GM19193 (cell line): ENCODE results near the gene ALDH1B1.

ENCODE experiments used
- POLR2A ChIP-seq: IDR thresholded peaks from 4 replicates; pipeline ENCODE4 v1.6.1; 2011; ENCODE audit not compliant: insufficient read depth, insufficient read length; ENCODE audit errors: extremely low read depth

The ALDH1B1 gene

DNA sequence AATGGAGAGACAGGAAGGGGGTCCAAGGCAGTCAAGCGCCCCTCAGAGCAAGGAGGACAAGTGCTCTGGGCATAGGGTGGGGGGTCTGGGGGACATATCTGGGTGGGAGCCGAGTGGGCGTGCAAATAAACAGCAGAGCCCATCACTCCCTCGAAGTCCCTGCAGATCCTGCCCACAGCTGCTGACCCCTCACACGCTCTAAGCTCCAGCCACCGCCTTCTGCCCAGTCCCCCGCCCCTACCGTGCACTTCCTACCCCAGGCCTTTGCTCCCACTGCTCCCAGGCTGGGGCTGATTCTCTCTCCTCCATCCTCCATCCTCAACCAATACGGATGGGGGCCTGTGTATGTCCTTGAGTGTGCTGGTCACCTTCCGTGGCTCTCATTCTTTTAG lies 16.9 kb upstream of the ALDH1B1 start:
- TF ChIP-seq POLR2A: no peak

DNA sequence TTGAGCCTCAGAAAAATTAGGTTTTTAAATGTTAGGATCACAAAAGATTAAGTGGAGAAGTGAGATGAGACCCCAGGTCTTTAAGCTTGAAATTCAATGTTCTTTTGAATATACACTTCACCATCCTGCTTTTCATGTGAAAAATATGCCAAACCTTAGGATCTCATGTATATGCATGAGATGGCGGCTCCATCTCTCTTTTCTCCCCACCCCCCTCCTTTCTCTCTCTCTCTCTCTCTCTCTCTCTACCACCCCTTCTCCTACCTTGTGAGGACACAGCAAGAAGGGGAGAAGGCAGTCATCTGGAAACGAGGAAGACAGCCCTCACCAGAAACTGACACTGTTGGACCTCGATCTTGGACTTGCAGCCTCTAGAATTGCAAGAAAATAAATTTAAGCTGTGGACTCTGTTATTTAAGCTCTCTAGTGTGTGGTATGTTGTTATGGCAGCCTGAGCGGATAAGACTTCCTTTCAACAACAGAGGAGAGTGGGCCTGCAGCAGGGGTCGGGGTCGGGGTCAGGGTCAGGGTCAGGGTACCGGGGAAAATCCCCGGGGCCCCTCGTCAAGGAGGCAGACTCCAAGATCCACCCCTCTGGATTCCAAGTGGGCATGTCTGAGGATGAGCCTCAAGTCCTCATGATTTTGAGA lies 16.4 kb upstream of the ALDH1B1 start:
- TF ChIP-seq POLR2A: no peak

GRCh38 chr9:38380230-38380871 lies 12.2 kb upstream of the ALDH1B1 start:
- TF ChIP-seq POLR2A: no peak

DNA sequence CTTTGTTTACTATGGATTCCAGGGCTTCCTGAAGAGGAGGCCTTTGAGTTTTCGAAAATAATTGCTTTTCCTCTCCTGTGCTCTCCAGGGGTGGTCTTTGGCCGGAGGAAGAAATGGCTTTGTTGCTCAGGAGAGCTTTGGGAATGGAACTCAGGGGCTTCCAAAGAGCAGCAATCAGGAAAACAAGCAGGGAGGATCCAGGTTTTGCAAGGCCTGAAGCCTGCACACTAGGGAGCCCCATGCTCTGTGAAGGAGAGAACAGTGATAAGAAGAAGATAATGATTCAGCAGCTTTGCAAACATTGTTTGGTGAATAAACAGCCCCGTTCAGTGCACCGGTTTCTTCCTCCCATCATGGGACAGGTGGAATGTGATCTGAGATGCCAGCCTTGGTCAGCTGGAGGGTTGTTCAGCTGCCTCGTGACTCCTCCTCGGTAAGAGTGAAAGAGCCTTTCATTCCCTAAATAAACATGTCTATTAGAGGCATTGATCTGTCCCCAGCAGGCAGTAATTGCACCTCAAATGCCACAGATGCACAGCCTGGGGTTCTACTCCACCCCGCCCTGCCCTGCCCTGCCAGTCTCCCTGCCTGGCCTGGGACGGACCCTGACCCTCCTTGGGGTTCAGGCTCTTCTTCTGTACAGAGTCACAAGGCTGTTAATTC lies 11.5 kb upstream of the ALDH1B1 start:
- no peak for TF ChIP-seq POLR2A

GRCh38 chr9:38382141-38382540 lies 10.4 kb upstream of the ALDH1B1 start:
- TF ChIP-seq POLR2A: no peak

DNA sequence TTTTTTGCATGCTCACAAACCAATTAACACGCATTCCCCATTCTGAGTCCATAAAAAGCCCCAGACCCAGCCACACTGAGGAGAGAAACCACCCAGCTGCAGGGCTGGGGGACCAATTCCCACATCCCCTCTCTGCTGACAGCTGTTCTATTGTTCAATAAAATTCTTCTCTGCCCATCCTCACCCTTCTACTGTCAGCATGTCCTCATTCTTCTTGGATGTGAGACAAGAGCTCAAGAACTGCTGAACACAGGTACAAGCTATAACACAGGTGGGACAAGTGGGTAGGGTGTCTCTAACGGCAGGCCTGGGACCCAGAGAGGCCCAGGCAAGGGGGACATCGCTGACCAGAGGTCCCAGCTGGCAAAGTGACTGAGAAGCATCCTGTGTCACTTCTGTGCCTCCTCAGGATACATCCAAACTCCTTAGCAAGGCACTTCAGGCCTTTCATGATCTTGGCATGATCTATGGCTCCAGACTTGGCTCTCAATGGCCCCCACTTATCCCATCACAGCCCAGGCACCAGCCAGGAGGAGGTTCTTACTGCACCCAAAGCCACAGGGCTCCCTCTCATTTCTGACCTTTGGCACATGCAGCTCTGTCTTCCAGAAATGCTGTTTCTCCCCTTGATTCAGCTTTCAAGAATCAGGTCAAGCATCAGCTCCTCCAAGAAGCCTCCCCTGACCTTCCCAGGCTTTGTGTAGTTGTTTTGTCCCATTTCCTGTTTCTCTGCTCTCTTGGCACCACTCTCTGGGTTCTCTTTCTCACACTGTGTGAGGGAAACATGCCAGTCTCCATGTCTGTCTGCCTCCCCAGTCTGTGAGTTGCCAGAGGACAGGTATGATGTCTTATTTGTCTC lies 7.3 kb upstream of the ALDH1B1 start:
- TF ChIP-seq POLR2A: no peak

DNA sequence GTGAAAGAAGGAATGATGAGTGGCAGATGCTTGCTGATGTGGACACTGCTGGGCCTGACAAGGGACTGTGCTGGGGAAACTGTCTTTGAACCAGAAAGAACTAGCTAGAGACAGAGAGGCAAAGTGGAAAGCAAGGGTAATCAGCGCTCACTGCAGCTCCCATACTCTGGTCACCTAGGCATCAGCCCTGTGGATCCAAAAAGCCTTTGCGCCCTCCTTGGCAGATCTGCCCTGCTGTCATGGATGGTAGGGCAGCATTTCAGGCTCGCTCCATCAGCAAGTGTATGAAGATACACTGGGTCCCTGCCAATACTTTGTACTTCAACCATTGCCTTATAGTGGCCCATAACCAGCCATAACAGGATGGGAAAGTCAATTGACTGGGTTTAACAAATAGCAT lies 6.6 kb upstream of the ALDH1B1 start:
- TF ChIP-seq POLR2A: no peak

GRCh38 chr9:38386319-38386895 lies 6.1 kb upstream of the ALDH1B1 start:
- no peak for TF ChIP-seq POLR2A

DNA sequence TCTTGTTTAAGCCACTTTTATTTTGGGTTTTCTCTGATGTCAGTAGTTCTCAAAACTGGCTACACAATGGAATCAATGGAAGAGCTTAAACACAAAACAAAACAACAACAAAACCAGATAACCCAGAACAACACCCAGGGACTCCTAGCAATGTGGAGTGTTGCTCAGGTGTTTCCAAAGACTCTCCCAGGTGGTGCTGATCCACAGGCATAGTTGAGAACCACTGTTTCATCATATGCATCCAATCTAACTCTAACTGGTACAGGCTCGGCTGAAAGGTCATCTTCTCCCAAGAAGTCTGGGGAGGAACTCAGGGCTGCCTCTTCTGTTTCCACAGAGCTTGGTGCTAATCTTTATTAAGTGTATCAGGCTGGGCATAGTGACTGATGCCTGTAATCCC lies 5.4 kb upstream of the ALDH1B1 start:
- no peak for TF ChIP-seq POLR2A

DNA sequence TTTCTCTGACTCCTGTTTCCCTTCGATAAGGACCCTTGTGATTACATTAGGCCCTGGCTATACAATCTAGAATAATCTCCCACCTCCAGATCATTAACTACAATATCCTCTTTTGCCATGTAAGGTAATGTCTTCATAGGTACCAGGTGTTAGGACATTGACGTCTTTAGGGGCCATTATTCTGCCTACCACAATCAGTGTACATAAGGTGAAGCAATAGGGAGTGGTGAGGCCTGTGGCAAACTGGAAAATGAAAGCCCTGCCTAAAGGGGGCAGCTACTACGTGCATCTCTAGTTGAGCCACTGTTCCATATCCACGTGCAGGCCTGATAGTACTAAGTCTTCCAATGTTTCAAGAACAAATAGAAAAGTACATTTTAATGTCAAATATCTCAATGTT lies 4.8 kb upstream of the ALDH1B1 start:
- TF ChIP-seq POLR2A: no peak

DNA sequence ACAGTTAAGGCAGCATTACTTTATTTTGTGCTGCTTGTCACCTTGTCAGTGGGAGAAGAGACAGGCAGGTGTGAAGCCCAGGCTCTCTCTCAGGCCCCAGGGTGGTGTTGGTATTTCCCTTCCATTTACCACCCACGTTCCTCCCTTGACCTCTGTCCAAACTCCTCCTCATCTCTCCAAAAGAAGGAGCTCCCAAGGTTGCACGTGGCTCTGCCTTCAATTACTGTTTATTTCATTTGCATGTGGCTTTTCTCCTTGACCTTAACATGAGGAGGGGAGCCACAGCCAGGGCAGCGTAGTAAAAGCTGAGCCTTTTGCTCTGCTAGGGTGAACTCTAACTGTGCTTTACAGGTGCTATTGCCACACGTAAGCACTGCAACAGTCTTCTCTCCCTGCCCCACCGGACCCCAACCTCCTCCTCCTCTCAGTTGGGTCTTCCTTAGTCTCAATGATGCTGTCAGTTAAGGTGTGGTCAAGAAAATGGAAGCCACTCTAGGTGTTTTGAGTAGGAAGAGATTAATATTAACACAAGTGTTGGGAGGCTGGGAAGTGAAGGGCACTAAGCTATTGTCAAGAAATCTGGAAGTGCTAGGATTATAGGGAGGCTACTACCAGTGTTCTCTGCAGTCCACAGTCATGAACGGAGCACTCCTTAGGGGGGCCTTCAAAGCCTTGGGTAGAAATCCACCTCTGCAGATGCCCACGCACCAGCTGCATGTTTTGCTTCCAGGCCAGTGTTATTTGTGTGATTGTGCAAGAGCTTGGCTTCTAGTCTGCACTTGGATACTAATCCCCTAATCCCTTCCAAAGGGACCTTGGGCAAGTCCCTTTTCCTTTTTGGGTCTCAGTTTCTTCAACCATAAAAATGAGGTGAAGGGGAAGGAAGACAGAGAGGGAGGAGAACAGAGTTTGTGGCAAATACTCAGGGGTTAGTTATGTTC lies 3.9 kb upstream of the ALDH1B1 start:
- TF ChIP-seq POLR2A: no peak

DNA sequence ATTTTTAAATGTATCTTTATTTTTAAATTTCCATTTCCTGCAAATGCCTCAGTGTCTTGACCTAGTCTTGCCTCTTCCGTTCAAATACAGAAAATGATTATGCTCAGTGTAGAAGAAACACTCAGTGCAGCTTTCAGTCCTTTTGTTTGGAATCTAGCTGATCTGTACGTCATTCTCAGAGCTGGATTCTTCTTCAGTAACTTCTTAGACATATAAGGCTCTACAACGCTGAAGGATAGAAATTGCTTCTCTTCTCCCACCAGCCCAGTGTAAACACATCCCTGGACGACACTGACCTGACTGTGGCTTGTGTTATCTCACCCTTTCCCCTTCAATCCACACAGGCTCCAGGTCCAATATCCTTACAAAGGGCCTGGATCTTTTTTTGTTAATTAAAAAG lies 3.2 kb upstream of the ALDH1B1 start:
- TF ChIP-seq POLR2A: no peak

DNA sequence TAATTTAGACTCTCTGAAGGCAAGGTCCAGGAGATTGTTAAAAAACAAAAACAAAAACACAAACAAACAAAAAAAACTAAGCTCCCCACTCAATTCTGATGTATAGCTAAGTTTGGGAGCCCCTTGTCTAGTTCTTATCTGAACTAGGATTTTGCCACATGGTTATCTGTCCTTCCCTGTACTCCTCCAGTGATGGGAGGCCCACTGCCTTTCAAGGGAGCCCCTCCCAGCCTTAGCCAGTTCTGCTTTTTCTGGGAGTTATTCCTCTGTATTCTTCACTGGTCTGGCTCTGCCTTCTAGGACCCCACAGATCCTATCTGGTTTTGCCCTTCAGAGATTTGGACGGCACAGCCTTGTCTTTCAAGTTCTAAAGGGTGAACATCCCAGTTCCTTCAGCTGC lies 2.1 kb upstream of the ALDH1B1 start:
- no peak for TF ChIP-seq POLR2A

DNA sequence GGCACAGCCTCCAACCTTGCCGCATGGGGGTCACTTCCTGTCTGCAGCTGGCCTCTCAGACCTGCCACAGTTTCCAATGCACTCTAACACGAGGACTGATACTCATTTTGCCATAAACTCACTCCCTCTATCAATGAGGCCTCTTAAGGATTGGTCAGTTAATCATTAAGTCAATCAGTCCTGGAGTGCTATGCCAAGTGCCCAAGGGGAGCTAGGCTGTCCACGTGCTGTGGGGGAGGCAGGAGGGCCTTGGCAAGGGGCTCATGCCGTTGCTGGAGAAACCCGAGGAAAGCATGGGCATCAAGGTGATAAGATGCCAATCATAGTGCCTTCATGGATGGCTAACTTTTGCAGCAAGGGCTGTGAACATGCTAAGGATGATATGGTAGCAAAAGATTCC lies 1.7 kb upstream of the ALDH1B1 start:
- TF ChIP-seq POLR2A: no peak
